Dermis blood vessel endothelial cell (primary cell): ENCODE data around the gene ARTN. TPM values are rescaled to one million over a fixed set of nuclear protein-coding genes. Genes with fewer than 3 reads are reported as not detected.

Experiments
- total RNA-seq: library from RNA; depleted of rRNA; stranded (reverse); fragments of >200 nt; gene quantifications from 2 replicates; pipeline ENCODE4 v1.2.3, GENCODE V29; 2014

Gene ARTN
- total RNA-seq, 1 donor from 2014 or later: not detected

Other genes with a start within 250 kb of the ARTN start
- gene ST3GAL3, start 226.3 kb upstream of the ARTN start, total RNA-seq: 9.0 and 14.6 TPM in 2 replicates
- gene IPO13, start 13.1 kb downstream of the ARTN start, total RNA-seq: 14.8 and 17.3 TPM in 2 replicates
- gene DPH2, start 36.2 kb downstream of the ARTN start, total RNA-seq: 24.2 and 24.3 TPM in 2 replicates
- gene ATP6V0B, start 41.2 kb downstream of the ARTN start, total RNA-seq: 64.6 and 99.2 TPM in 2 replicates
- 50.2 and 64.4 TPM in 2 replicates for gene B4GALT2, start 45.4 kb downstream of the ARTN start, total RNA-seq
- gene CCDC24, start 57.8 kb downstream of the ARTN start, total RNA-seq: 1.7 and 2.2 TPM in 2 replicates
- gene SLC6A9, start 97.7 kb downstream of the ARTN start, total RNA-seq: 0.23 TPM in 1 of 2 replicates, not detected in the other
- gene KLF17, start 185.0 kb downstream of the ARTN start, total RNA-seq: not detected in 2 replicates
- gene KLF18, start 207.8 kb downstream of the ARTN start, total RNA-seq: not detected in 2 replicates